NCI-H2227 (cell line): ENCODE measurements around the gene SH2D2A.

Source experiments
- DNase-seq: peaks from one replicate; lab custom pipeline; 2025; ENCODE audit not compliant: unreplicated experiment; lab: John Stamatoyannopoulos, UW

Gene SH2D2A

DNA sequence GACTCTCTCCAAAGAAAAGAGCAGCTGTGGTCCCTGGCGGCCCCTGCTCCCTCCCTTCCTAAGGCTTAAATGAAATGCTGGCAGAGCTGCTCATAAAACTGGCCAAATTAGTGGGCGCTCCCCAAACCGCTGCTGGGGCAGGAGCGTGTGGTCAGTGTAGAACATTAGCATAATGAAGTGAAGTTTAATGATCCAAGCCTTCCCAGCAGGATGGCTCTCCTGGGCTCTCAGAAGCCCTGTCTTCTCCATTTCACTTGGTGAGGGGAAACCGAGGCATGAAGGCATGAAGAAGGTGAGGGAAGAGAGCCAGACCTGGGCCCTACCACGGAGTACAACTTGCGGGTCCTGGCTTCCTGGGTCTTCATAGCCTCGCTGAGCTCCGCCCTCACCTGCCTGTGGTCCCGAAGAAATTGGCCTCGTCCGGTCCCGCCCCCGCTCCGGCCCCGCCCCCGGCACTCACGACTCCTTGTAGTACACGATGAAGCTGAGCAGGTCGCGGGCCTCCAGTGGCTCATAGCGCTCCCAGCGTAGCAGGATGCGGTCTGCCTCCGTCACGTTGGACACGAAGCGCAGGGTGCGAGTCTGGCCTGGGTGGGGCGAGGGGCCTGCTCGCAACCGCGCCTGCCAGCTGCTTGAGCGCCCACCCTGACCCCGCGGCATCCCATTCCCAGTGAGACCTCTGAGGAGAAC, 32.0 kb upstream of the SH2D2A start:
- DNase-seq, result no peak

DNA sequence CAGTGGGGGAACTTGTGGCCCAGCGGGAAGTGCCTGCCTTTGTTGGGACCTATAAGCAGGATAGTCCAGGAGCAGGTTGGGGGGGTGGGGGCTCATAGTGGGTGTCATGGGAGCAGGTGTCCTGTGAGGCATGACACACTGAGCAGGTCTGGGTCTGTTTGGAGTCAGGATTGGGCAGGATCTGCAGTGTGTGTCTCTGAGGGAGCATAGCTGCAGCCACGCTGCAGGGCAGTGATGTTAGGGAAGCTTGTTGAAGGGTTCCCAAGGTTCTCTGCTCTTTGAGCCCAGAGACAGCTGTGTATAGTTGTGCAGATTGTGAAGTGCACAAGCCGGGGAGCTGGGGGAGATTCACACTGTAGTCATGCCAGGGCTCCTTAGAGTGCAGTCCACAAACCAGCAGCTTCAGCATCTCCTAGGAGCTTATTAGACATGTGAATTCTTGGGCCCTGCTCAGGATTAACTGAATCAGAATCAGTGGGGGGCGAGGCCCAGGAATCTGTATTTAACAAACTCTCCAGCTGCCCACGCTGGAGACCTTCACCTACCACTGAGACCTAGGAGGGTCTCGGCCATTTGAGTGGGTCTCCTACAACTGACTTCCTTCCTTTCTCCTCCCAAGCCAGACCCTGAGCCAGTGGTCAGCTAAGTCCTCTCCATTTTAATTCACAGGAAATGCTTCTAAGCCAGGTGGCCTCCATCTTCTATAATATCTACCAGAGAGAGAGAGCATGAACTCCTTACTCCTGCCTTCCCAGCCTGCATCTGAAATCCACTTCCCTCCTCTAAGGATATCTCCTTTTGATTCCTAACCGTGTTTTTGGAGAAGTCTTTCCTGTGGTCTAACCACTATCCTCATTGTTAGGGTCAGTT, 31.2 kb upstream of the SH2D2A start:
- no peak for DNase-seq

DNA sequence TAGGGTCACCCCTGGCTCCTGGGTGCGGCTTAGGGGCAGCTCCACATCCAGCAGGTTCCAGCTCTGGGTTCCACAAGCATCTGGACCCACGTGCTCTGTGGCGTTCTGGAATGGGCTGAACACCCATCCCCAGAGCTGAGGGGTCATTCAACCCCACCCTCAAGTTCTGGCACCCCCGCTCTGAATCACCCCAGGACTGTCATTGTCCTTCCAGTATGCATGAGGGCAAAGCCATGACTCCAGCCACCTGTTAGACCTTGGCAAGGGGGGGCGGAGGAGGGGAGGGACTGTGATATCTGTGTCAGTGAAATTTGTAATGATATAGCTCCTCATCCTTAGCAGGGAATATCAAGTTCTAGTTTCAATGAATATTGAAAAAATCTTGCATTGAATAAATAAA, 30.0 kb upstream of the SH2D2A start:
- no peak for DNase-seq

GRCh38 chr1:156845953-156846545, 29.4 kb upstream of the SH2D2A start:
- DNase-seq, result no peak

DNA sequence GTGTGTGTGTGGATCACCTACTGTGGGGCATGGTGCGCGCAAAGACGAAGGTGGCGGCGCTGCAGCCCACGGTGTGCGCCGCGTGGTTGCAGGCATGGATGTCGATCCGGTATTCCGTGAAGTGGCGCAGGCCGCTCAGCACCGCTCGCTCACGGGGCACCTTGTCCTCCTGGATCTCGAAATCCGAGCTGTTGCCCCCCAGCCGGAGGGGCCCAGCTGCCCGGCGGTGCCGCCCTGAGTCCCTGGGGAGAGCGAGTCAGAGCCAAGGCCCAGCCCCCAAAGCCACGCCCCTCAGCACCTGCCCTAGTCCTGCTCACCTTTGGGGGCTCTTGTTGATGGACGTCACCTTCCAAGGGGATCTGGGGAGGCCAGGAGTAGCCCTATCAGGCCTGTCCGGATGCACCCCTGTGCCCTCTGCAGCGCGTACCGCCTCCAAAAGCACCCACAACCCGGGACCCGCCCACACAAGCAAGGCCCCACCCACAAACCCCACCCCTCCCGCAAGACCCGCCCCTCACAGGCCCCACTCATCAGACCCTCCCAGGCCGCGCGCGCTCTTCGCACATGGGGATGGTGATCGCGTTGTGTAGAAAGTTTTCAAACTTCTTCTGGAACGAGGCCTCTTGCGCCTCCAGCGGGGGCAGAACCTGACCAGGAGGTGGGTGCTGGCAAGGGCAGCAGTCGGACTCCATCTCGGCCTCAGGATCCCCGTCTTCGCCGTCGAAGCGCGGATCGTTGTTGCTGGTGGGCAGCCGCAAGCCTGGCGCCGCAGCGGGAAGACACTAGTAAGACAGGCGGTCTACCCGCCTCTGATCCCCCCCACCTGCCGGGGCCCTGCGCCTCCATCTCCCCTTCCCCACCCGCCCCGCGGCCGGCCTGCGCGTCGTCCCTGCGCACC, 28.7 kb upstream of the SH2D2A start:
- DNase-seq, result no peak

- DNase-seq, result no peak
These were observed 28.0 kb upstream of the SH2D2A start for GRCh38 chr1:156844638-156845037.

- no peak for DNase-seq
These were observed 27.5 kb upstream of the SH2D2A start for GRCh38 chr1:156844102-156844501.

GRCh38 chr1:156842618-156843300, 26.1 kb upstream of the SH2D2A start:
- DNase-seq, result no peak

- no peak for DNase-seq
These were observed 24.7 kb upstream of the SH2D2A start for GRCh38 chr1:156841295-156841855.

GRCh38 chr1:156840898-156841279, 24.2 kb upstream of the SH2D2A start:
- DNase-seq, result no peak

DNA sequence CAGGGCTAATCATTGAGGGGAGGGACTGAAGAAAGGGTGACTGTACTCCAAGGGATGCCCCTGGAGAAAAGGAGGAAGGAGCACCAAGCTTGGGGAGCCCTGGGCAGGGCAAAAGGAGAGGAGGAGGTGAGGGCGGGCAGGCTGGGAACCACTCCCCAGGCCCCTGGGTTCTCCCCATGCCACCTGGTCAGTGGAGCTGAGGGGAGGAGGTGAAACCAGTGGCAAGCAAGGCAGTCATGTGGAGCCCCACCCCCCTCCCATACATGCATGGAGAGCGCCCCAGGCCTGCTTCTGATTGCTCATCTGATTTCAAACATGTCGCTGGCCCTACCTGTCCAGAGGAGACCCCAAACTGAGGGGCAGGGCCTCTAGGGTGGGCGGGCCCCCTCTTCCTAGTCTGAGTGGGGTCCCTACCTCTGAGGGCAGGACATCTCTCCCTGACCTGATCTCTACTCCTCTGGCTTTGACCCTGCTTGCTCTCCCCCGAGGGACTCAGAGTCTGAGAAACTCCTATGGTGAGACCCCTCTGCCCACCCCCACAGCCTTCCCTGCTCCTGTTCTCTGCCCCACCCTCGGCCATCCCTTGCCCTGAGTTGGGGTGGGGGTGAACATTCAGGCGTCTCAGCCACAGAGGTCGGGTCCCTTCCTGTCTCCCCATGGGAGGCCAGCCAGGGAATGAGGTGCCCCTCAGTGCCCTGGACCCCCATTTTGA, 23.7 kb upstream of the SH2D2A start:
- DNase-seq, result no peak

DNA sequence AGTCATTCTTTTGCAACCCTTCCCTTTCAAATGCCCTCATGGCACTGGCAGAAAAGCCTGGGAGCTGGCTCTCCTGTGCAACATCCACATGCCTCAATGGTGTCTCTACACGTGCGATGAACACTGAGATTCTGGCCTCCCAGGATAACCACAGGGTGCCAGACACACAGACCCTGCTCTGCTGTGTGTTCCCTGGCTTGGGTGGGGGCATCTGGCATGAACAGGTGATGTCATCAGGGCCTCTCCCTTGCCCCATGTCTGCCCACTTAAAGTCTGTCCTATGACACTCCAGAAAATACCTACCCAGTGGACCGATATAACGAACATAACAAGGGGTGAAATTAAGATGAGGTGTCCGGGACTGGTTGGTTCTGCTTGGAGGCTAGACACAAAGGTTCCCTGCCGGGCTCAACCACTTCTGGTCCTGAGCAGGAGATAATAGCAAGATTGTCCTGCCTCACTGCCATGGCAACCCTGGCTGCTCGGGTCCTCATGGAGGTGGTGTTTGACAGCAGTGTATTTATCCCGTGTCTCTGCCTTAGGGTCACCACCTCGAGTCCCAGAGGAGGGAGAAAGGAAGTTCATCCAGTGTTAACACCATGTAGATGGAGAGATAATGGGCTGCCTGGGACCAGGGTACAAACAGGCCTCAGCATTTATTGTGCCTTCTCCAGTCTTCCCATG, 22.9 kb upstream of the SH2D2A start:
- DNase-seq, result peak; percentile 82

- DNase-seq, result peak; percentile 65
These were observed 22.3 kb upstream of the SH2D2A start for GRCh38 chr1:156838972-156839371.

DNA sequence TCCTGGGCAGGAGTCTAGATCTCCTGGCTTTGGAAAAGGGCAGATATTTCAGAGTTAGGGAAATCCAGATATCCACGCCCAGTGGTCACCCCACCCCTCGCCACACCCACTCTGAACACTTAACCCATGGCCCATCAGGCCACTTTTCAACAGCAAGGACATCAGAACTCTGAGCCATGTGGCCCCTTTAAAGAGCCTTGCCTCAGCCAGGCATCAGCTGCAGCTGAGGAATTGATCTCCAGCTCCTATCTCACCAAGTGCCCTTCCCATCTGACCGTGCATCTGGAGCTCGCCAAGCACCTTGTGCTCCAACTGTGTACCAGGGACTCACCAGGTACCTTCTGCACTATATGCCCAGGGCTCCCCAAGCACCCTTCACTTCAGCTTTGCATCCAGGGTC, 20.2 kb upstream of the SH2D2A start:
- DNase-seq, result no peak

DNA sequence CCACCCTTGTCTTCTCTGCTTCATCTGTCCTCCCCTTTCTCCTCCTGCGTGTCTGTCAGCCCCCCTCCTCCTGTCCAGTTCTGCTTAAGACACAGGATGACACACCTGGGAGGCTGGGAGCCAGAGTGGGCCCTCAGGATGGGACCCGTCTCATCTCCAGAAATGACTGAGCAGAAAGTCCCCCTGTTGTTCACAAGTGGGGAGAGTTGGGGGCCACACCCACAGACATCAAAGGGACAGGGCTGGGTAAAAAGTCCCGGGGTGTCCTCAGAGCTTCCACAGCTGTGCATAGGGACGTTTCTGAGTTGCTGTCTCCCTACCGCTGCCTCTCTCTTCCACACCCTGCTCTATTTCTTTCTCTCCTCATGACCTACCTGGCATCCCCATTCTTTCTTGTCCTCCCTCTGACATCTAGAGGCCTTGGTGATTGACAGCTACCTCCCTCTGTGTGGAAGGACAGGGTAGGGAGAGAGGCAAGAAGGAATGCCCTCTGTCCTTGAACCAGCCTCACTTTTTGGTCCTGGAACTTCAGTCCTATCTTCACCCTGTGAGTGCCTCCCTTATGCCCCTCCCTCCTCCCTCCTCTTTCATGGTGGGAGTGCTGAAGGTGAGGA, 19.5 kb upstream of the SH2D2A start:
- no peak for DNase-seq

DNA sequence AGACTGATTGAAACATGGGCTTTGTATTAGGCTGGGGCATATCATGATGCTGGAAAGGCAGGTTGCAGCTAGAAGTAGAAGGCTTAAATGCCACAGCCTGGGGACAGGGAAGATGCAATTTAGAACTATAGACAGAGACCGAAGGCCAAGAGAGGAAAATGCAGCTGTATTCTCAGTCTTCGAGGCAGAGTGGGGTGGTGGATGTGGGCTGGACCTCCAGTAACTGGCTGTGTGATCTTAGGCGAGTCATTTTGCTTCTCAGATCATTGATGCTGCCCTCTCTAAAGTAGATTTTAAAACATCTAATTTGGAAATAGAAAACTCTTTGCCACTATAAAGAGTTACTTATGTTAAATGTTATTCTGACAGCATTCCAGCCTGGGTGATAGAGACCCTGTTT, 17.7 kb upstream of the SH2D2A start:
- DNase-seq, result no peak

DNA sequence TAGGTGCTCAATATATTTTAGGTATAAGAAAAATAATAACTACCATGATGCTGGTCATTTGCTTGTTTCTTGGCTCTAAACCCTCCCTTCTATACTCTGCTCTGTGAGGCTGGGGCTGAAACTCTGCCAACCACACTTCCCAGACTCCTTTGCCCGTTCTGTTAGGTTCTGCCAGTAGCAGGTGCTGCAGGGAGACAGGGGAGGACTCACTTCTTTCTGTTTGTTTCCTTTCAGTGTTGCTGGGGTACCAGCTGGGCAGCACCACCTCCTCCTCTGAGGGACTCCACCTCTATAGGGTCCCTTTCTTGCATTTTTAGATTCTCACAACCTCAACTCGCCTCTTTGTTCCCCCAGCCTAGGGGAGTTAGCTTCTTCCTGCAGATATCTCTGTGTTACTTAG, 17.0 kb upstream of the SH2D2A start:
- DNase-seq, result no peak

DNA sequence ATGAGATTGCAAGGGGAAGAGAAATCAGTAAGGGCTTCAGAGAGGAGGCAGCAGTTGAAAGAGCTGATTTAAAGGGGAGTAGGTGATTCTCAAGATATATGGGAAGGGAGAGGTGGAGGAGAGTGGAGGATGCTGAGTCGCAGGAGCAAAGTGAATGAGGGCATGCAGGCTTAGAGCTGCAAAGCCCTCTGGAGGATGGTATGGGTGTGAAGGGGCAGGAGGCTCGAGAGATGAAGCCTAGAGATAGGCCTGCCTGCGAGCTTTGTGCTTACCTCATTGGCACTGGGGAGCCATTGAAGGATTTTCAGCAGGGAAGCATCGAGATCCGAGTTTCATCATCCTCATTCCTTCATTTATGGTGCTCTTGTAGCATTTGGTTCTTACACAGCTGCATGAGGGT, 15.8 kb upstream of the SH2D2A start:
- no peak for DNase-seq
